Measurements from ENCODE around the gene RELL2. TPM values are rescaled to one million over a fixed set of nuclear protein-coding genes. Genes with fewer than 3 reads are reported as not detected.

RELL2 gene
- 1 to 10 TPM; 3.9 to 7.2 TPM for total RNA-seq

DNA sequence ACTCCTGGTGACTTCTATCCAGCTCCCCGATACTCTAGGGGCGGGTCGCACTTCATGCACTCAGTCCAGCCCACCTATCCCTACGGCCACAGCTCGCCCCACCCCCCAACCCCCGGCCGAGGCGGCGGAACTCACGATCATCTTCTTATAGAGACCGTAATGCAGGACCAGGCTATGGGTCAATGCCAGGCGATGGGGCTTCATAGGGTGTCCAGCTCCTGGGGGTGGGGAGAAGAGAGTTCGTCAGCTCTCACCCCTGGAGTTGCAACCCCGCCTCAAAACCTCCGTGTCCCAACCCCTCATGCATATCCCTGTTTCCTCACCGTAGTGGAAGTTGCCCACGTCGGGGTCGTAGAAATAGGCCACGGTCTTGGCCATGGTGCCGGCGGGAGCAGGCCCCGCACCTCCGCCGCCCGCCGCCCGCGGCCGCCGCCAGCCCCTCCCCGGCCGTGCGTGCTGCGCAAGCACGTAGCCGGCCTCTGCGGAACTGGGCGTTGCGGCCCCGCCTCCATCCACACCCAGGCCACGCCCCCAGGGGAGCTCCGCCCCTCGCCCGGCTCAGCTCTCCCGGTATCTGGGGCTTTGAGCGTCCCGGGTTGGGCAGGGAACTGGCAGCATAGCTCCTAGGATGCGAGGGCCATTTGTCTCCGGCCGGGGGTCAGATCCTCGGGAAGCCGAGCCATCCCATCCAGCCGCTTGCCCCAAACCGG, at the start of gene RELL2, which contains the start of gene HDAC3:
Gene RELL2 (plus strand): TSS at position 585 of the 710 bp plus-strand sequence. CDS start 1,229 bp downstream, outside the sequence.
Gene HDAC3 (minus strand): TSS at position 437 of the 710 bp plus-strand sequence. CDS start 59 bp downstream, at position 378.
- intact Hi-C loops (cut with DNase I), result no loop called here
- under 1% methylated on average over 19 of the region's 55 CpGs for WGBS

GRCh38 chr5:141590127-141590526, 46.7 kb upstream of the RELL2 start:
- Histone ChIP-seq H3K36me3 (no peaks in the 10 kb centered on the region), H3K9me3 (no peaks in the 10 kb centered on the region), H3K27ac (no peak overlapping the region), H3K4me3 (no peak overlapping the region), H3K27me3 (replicated peaks; ENCODE audit: insufficient read depth) (no peaks in the 10 kb centered on the region), H3K4me1 (replicated peaks) (no peaks in the 10 kb centered on the region)
- intact Hi-C loops (cut with DNase I), result no loop called here
- 80% methylated on average over 2 of the region's 2 CpGs for WGBS
- TF ChIP-seq POLR2A (IDR thresholded peaks at IDR 0.05) (no peak), POLR2AphosphoS5 (IDR thresholded peaks at IDR 0.05) (no peak)
- TF ChIP-seq, protein P1, sequence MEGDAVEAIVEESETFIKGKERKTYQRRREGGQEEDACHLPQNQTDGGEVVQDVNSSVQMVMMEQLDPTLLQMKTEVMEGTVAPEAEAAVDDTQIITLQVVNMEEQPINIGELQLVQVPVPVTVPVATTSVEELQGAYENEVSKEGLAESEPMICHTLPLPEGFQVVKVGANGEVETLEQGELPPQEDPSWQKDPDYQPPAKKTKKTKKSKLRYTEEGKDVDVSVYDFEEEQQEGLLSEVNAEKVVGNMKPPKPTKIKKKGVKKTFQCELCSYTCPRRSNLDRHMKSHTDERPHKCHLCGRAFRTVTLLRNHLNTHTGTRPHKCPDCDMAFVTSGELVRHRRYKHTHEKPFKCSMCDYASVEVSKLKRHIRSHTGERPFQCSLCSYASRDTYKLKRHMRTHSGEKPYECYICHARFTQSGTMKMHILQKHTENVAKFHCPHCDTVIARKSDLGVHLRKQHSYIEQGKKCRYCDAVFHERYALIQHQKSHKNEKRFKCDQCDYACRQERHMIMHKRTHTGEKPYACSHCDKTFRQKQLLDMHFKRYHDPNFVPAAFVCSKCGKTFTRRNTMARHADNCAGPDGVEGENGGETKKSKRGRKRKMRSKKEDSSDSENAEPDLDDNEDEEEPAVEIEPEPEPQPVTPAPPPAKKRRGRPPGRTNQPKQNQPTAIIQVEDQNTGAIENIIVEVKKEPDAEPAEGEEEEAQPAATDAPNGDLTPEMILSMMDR (IDR thresholded peaks at IDR 0.05), result no peak
- DNase-seq (ENCODE audit: low spot score), result no peak

More for the DNA sequence above, at the start of gene RELL2, which contains the start of gene HDAC3:
- Histone ChIP-seq H3K27ac (peak within 1 kb of the TSS; percentile 80 to 81), H3K27me3 (replicated peaks; ENCODE audit: insufficient read depth) (no peaks in the 10 kb centered on the region), H3K4me3 (peak within 1 kb of the TSS; percentile 56 to 87), H3K36me3 (no peaks in the 10 kb centered on the region), H3K4me1 (replicated peaks) (peaks cover 13% of the 10 kb centered on the region), H3K9me3 (no peaks in the 10 kb centered on the region)
- peak; percentile 92 for TF ChIP-seq POLR2A (IDR thresholded peaks at IDR 0.05)
- TF ChIP-seq, protein P1 (IDR thresholded peaks at IDR 0.05), result peak in 2 of 4 experiments; percentile 2 to 24
- peak; percentile 69 for TF ChIP-seq POLR2AphosphoS5 (IDR thresholded peaks at IDR 0.05)
- peak; percentile 93 for DNase-seq (ENCODE audit: low spot score)

- Histone ChIP-seq H3K4me3 (no peak overlapping the region), H3K36me3 (no peaks in the 10 kb centered on the region), H3K27me3 (replicated peaks; ENCODE audit: insufficient read depth) (no peaks in the 10 kb centered on the region), H3K27ac (no peak overlapping the region), H3K9me3 (no peaks in the 10 kb centered on the region), H3K4me1 (replicated peaks) (no peaks in the 10 kb centered on the region)
- DNase-seq (ENCODE audit: low spot score), result no peak
- TF ChIP-seq, protein P1 (IDR thresholded peaks at IDR 0.05), result no peak
- no peak for TF ChIP-seq POLR2A (IDR thresholded peaks at IDR 0.05)
- TF ChIP-seq POLR2AphosphoS5 (IDR thresholded peaks at IDR 0.05), result no peak
- WGBS, result 97% methylated on average over 1 of the region's 1 CpG
- intact Hi-C loops (cut with DNase I), result no loop called here
Observed at GRCh38 chr5:141596867-141597266, 39.9 kb upstream of the RELL2 start.

- 83% methylated on average over 2 of the region's 2 CpGs for WGBS
- Histone ChIP-seq H3K9me3 (no peaks in the 10 kb centered on the region), H3K4me3 (no peak overlapping the region), H3K27ac (no peak overlapping the region), H3K27me3 (replicated peaks; ENCODE audit: insufficient read depth) (no peaks in the 10 kb centered on the region), H3K36me3 (no peaks in the 10 kb centered on the region), H3K4me1 (replicated peaks) (no peaks in the 10 kb centered on the region)
- TF ChIP-seq, protein P1 (IDR thresholded peaks at IDR 0.05), result no peak
- TF ChIP-seq POLR2A (IDR thresholded peaks at IDR 0.05), result no peak
- TF ChIP-seq POLR2AphosphoS5 (IDR thresholded peaks at IDR 0.05), result no peak
- intact Hi-C loops (cut with DNase I), result no loop called here
- no peak for DNase-seq (ENCODE audit: low spot score)
Observed at GRCh38 chr5:141597394-141597793, 39.4 kb upstream of the RELL2 start.

GRCh38 chr5:141597814-141598213, 39.0 kb upstream of the RELL2 start:
- H3K4me3 ChIP-seq, result no peak overlapping the region
- no peak overlapping the region for H3K27ac ChIP-seq
- TF ChIP-seq, protein P1 (IDR thresholded peaks at IDR 0.05), result no peak
- no peak for TF ChIP-seq POLR2A (IDR thresholded peaks at IDR 0.05)
- no peak for TF ChIP-seq POLR2AphosphoS5 (IDR thresholded peaks at IDR 0.05)
- WGBS, result 98% methylated on average over 2 of the region's 2 CpGs
- no peaks in the 10 kb centered on the region for H3K36me3 ChIP-seq
- DNase-seq (ENCODE audit: low spot score), result no peak
- no peaks in the 10 kb centered on the region for H3K27me3 ChIP-seq (replicated peaks; ENCODE audit: insufficient read depth)
- no peaks in the 10 kb centered on the region for H3K9me3 ChIP-seq
- intact Hi-C loops (cut with DNase I), result no loop called here
- H3K4me1 ChIP-seq (replicated peaks), result no peaks in the 10 kb centered on the region

All from prostate gland (tissue), 2 donors.